Neural cell (in vitro differentiated cells): ENCODE data around the gene STXBP4. TPM values are rescaled to one million over a fixed set of nuclear protein-coding genes. Genes with fewer than 3 reads are reported as not detected.

Source experiments
- H2AFZ ChIP-seq: fragments of 200-600, 300-800 bp; sonication (generic), shearing (Covaris generic); 2 replicates; pipeline ENCODE4 v1.6.0; 2014; ENCODE audit warnings: low read depth, mild to moderate bottlenecking, antibody characterized with exemption, low read length, moderate library complexity
- H3F3A ChIP-seq: fragments of 200-600 bp; shearing (Covaris generic); 2 replicates; pipeline ENCODE4 v1.6.1; 2016; ENCODE audit warnings: mild to moderate bottlenecking, moderate library complexity, mixed read lengths, antibody characterized with exemption, low read length; ENCODE audit not compliant: insufficient read depth, poor library complexity, severe bottlenecking
- H3K27ac ChIP-seq: fragments of 200-600, 300-800 bp; sonication (generic), shearing (Covaris generic); 2 replicates; pipeline ENCODE4 v1.5.1; 2014; ENCODE audit warnings: mild to moderate bottlenecking, low read length, moderate library complexity
- H3K27me3 ChIP-seq: fragments of 300-800, 200-600 bp; sonication (generic), shearing (Covaris generic); 2 replicates; pipeline ENCODE4 v1.6.0; 2014; ENCODE audit warnings: mild to moderate bottlenecking, low read depth, low read length, moderate library complexity; ENCODE audit not compliant: insufficient read depth
- H3K36me3 ChIP-seq: fragments of 300-800, 200-600 bp; sonication (generic), shearing (Covaris generic); 2 replicates; pipeline ENCODE4 v1.5.1; 2014; ENCODE audit warnings: mild to moderate bottlenecking, antibody characterized with exemption, low read length, moderate library complexity; ENCODE audit not compliant: insufficient read depth
- H3K4me2 ChIP-seq: fragments of 300-800, 200-600 bp; sonication (generic), shearing (Covaris generic); 2 replicates; pipeline ENCODE4 v1.6.0; 2014; ENCODE audit warnings: mild to moderate bottlenecking, low read length
- H3K4me3 ChIP-seq: fragments of 300-800, 200-600 bp; sonication (generic), shearing (Covaris generic); 2 replicates; pipeline ENCODE4 v1.5.1; 2014; ENCODE audit warnings: mild to moderate bottlenecking, low read length, moderate library complexity
- H3K79me2 ChIP-seq: fragments of 200-600 bp; shearing (Covaris generic); replicated peaks from 2 replicates; pipeline ENCODE4 v1.6.0; 2014; ENCODE audit warnings: mild to moderate bottlenecking, low read length, moderate library complexity; ENCODE audit not compliant: insufficient read depth
- H3K9ac ChIP-seq: fragments of 300-800, 200-600 bp; sonication (generic), shearing (Covaris generic); 2 replicates; pipeline ENCODE4 v1.6.1; 2016; ENCODE audit warnings: mild to moderate bottlenecking, low read length, mixed read lengths
- H3K9me2 ChIP-seq: fragments of 200-600 bp; shearing (Covaris generic); 2 replicates; pipeline ENCODE4 v1.6.1; 2016; ENCODE audit warnings: mild to moderate bottlenecking, low read length, mixed read lengths; ENCODE audit not compliant: insufficient read depth
- H3K9me3 ChIP-seq: fragments of 200-600, 300-800 bp; sonication (generic), shearing (Covaris generic); 2 replicates; pipeline ENCODE4 v1.6.1; 2016; ENCODE audit warnings: mild to moderate bottlenecking, mixed run types, low read length, moderate library complexity, mixed read lengths
- H4K20me1 ChIP-seq: fragments of 200-600 bp; shearing (Covaris generic); 2 replicates; pipeline ENCODE4 v1.6.1; 2016; ENCODE audit warnings: mild to moderate bottlenecking, mixed run types; ENCODE audit not compliant: insufficient read depth
- EP300 ChIP-seq: fragments of 450-650 bp; conservative IDR thresholded peaks from 2 replicates; pipeline ENCODE4 v1.6.1; 2014; ENCODE audit warnings: antibody characterized with exemption, mild to moderate bottlenecking, moderate library complexity; ENCODE audit not compliant: poor library complexity, severe bottlenecking
- EZH2 ChIP-seq: fragments of 200-600, 300-800 bp; shearing (Covaris generic), sonication (generic); IDR thresholded peaks from 2 replicates; pipeline ENCODE4 v1.6.1; 2014; ENCODE audit warnings: antibody characterized with exemption, low read length, borderline replicate concordance, mild to moderate bottlenecking; ENCODE audit not compliant: insufficient read depth, poor library complexity, severe bottlenecking
- MXI1 ChIP-seq: fragments of 450-650 bp; conservative IDR thresholded peaks from 2 replicates; pipeline ENCODE4 v1.6.1; 2014; ENCODE audit warnings: antibody characterized with exemption, mild to moderate bottlenecking; ENCODE audit not compliant: poor library complexity, severe bottlenecking
- POLR2AphosphoS5 ChIP-seq: IDR thresholded peaks from 2 replicates; pipeline ENCODE4 v1.6.1; 2012
- RAD21 ChIP-seq: fragments of 450-650 bp; conservative IDR thresholded peaks from 2 replicates; pipeline ENCODE4 v1.6.1; 2014; ENCODE audit warnings: antibody characterized with exemption, mild to moderate bottlenecking, moderate library complexity
- REST ChIP-seq: IDR thresholded peaks from 2 replicates; pipeline ENCODE4 v1.6.1; 2012; ENCODE audit warnings: borderline replicate concordance
- SMC3 ChIP-seq: fragments of 450-650 bp; conservative IDR thresholded peaks from 2 replicates; pipeline ENCODE4 v1.6.1; 2014; ENCODE audit warnings: antibody characterized with exemption, mild to moderate bottlenecking, moderate library complexity; ENCODE audit not compliant: poor library complexity
- TAF1 ChIP-seq: IDR thresholded peaks from 2 replicates; pipeline ENCODE4 v1.6.1; 2012; ENCODE audit warnings: low read depth
- polyA plus RNA-seq: library from polyadenylated mRNA; depleted of rRNA; stranded (reverse); fragments of >200 nt; gene quantifications from 2 replicates; pipeline ENCODE4 v1.2.3, GENCODE V29; 2014
- TF ChIP-seq, protein P1 (sequence below): fragments of 450-650 bp; IDR thresholded peaks from 2 replicates; pipeline ENCODE4 v1.5.1; 2014; ENCODE audit warnings: antibody characterized with exemption, mild to moderate bottlenecking, moderate library complexity; ENCODE audit not compliant: poor library complexity, severe bottlenecking

STXBP4 gene
- polyA plus RNA-seq, 1 donor from 2014 or later: 8.1 TPM

- Histone ChIP-seq H3K4me3 (no peak overlapping the region), H3K9me3 (no peaks in the 10 kb centered on the region), H3K36me3 (no peaks in the 10 kb centered on the region), H3K27me3 (no peaks in the 10 kb centered on the region), H3K9ac (no peak overlapping the region), H4K20me1 (no peaks in the 10 kb centered on the region), H3F3A (no peaks in the 10 kb centered on the region), H3K9me2 (no peaks in the 10 kb centered on the region), H3K79me2 (no peaks in the 10 kb centered on the region), H2AFZ (no peak overlapping the region), H3K27ac (no peak overlapping the region), H3K4me2 (no peak overlapping the region)
- TF ChIP-seq REST: no peak
- no peak for TF ChIP-seq EZH2
- no peak for TF ChIP-seq EP300
- TF ChIP-seq MXI1: no peak
- TF ChIP-seq RAD21: no peak
- TF ChIP-seq SMC3: no peak
- TF ChIP-seq, protein P1, sequence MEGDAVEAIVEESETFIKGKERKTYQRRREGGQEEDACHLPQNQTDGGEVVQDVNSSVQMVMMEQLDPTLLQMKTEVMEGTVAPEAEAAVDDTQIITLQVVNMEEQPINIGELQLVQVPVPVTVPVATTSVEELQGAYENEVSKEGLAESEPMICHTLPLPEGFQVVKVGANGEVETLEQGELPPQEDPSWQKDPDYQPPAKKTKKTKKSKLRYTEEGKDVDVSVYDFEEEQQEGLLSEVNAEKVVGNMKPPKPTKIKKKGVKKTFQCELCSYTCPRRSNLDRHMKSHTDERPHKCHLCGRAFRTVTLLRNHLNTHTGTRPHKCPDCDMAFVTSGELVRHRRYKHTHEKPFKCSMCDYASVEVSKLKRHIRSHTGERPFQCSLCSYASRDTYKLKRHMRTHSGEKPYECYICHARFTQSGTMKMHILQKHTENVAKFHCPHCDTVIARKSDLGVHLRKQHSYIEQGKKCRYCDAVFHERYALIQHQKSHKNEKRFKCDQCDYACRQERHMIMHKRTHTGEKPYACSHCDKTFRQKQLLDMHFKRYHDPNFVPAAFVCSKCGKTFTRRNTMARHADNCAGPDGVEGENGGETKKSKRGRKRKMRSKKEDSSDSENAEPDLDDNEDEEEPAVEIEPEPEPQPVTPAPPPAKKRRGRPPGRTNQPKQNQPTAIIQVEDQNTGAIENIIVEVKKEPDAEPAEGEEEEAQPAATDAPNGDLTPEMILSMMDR: no peak
- no peak for TF ChIP-seq POLR2AphosphoS5
- no peak for TF ChIP-seq TAF1
Observed at GRCh38 chr17:55134486-55135157, 166.1 kb downstream of the STXBP4 start.

- TF ChIP-seq EZH2 (no peak), MXI1 (no peak), SMC3 (no peak), REST (no peak), EP300 (no peak), TAF1 (no peak), POLR2AphosphoS5 (no peak), RAD21 (no peak)
- TF ChIP-seq, protein P1: no peak
Observed at GRCh38 chr17:55140809-55141208, 172.2 kb downstream of the STXBP4 start.

More at GRCh38 chr17:55140809-55141208, 172.2 kb downstream of the STXBP4 start:
- Histone ChIP-seq H3K27me3 (no peaks in the 10 kb centered on the region), H3K9ac (no peak overlapping the region), H3K4me2 (no peak overlapping the region), H3K79me2 (no peaks in the 10 kb centered on the region), H2AFZ (no peak overlapping the region), H3K9me3 (no peaks in the 10 kb centered on the region), H3K27ac (no peak overlapping the region), H3K4me3 (no peak overlapping the region), H3K36me3 (peaks cover 14% of the 10 kb centered on the region), H3K9me2 (no peaks in the 10 kb centered on the region), H4K20me1 (no peaks in the 10 kb centered on the region), H3F3A (no peaks in the 10 kb centered on the region)
